ENCODE results near the gene GGT1.

GGT1 gene

GRCh38 chr22:24578355-24579257 lies 24.4 kb upstream of the GGT1 start:
- no peak for TF ChIP-seq CTCF (IDR thresholded peaks at IDR 0.05; ENCODE audit: low read length, missing control alignments)
- H3K4me3 ChIP-seq (replicated peaks; ENCODE audit: low read depth, low read length) = no peak overlapping the region
- DNase-seq (ENCODE audit: low read depth) = no peak

GRCh38 chr22:24579258-24579601 lies 23.8 kb upstream of the GGT1 start:
- H3K4me3 ChIP-seq (replicated peaks; ENCODE audit: low read depth, low read length) = no peak overlapping the region
- no peak for TF ChIP-seq CTCF (IDR thresholded peaks at IDR 0.05; ENCODE audit: low read length, missing control alignments)
- no peak for DNase-seq (ENCODE audit: low read depth)

GRCh38 chr22:24580276-24580675 lies 22.7 kb upstream of the GGT1 start:
- DNase-seq (ENCODE audit: low read depth) = peak; percentile 86
- TF ChIP-seq CTCF (IDR thresholded peaks at IDR 0.05; ENCODE audit: low read length, missing control alignments) = no peak
- H3K4me3 ChIP-seq (replicated peaks; ENCODE audit: low read depth, low read length) = no peak overlapping the region

GRCh38 chr22:24582056-24582814 lies 20.8 kb upstream of the GGT1 start:
- H3K4me3 ChIP-seq (replicated peaks; ENCODE audit: low read depth, low read length) = no peak overlapping the region
- TF ChIP-seq CTCF (IDR thresholded peaks at IDR 0.05; ENCODE audit: low read length, missing control alignments) = no peak
- DNase-seq (ENCODE audit: low read depth) = no peak

- no peak for TF ChIP-seq CTCF (IDR thresholded peaks at IDR 0.05; ENCODE audit: low read length, missing control alignments)
- peak; percentile 40 for DNase-seq (ENCODE audit: low read depth)
- H3K4me3 ChIP-seq (replicated peaks; ENCODE audit: low read depth, low read length) = no peak overlapping the region
These were observed 19.5 kb upstream of the GGT1 start for GRCh38 chr22:24583221-24584165.

GRCh38 chr22:24584166-24584790 lies 18.7 kb upstream of the GGT1 start:
- DNase-seq (ENCODE audit: low read depth) = no peak
- no peak for TF ChIP-seq CTCF (IDR thresholded peaks at IDR 0.05; ENCODE audit: low read length, missing control alignments)
- H3K4me3 ChIP-seq (replicated peaks; ENCODE audit: low read depth, low read length) = no peak overlapping the region
